Smooth muscle cell (in vitro differentiated cells): ENCODE measurements around the gene ZBTB37. TPM values are rescaled to one million over a fixed set of nuclear protein-coding genes. Genes with fewer than 3 reads are reported as not detected.
"Not testable (repeated sequence)": the region's sequence is repeated elsewhere in the genome, so short reads cannot be mapped to it uniquely, and the experiment has no call there.

Experiments
- DNase-seq: peaks from one replicate; lab custom pipeline; 2025; ENCODE audit not compliant: unreplicated experiment; lab: John Stamatoyannopoulos, UW
- H2AFZ ChIP-seq: fragments of 200-600 bp; sonication (generic); 2 replicates; pipeline ENCODE4 v1.6.0; 2016; ENCODE audit warnings: antibody characterized with exemption, low read depth, mild to moderate bottlenecking
- H3F3A ChIP-seq: fragments of 200-600 bp; sonication (generic); 2 replicates; pipeline ENCODE4 v1.6.0; 2017; ENCODE audit warnings: antibody characterized with exemption, low read depth
- H3K27ac ChIP-seq: fragments of 200-600 bp; sonication (generic); 2 replicates; pipeline ENCODE4 v1.5.1; 2016; ENCODE audit warnings: low read depth, mild to moderate bottlenecking
- H3K27me3 ChIP-seq: fragments of 200-600 bp; sonication (generic); 2 replicates; pipeline ENCODE4 v1.6.1; 2016; ENCODE audit warnings: low read depth, mild to moderate bottlenecking
- H3K36me3 ChIP-seq: fragments of 200-600 bp; sonication (generic); 2 replicates; pipeline ENCODE4 v1.5.1; 2016; ENCODE audit warnings: low read depth
- H3K4me1 ChIP-seq: fragments of 200-600 bp; sonication (generic); 2 replicates; pipeline ENCODE4 v1.5.1; 2016; ENCODE audit warnings: low read depth
- H3K4me2 ChIP-seq: fragments of 200-600 bp; sonication (generic); 2 replicates; pipeline ENCODE4 v1.6.0; 2016; ENCODE audit warnings: mild to moderate bottlenecking
- H3K4me3 ChIP-seq: fragments of 200-600 bp; sonication (generic); 2 replicates; pipeline ENCODE4 v1.5.1; 2016; ENCODE audit warnings: mild to moderate bottlenecking
- H3K79me2 ChIP-seq: fragments of 200-600 bp; sonication (generic); 2 replicates; pipeline ENCODE4 v1.6.0; 2016; ENCODE audit warnings: low read depth, mild to moderate bottlenecking
- H3K9ac ChIP-seq: fragments of 200-600 bp; sonication (generic); 2 replicates; pipeline ENCODE4 v1.6.0; 2016; ENCODE audit warnings: low read depth
- H3K9me3 ChIP-seq: fragments of 200-600 bp; sonication (generic); replicated peaks from 2 replicates; pipeline ENCODE4 v1.5.1; 2016; ENCODE audit warnings: low read depth
- H4K20me1 ChIP-seq: fragments of 200-600 bp; sonication (generic); 2 replicates; pipeline ENCODE4 v1.6.0; 2016; ENCODE audit warnings: low read depth
- CTCF ChIP-seq: fragments of 200-600 bp; sonication (generic); IDR thresholded peaks from 2 replicates; pipeline ENCODE4 v1.5.1; 2017; ENCODE audit warnings: borderline replicate concordance, mild to moderate bottlenecking, antibody characterized with exemption; ENCODE audit not compliant: insufficient read depth, poor library complexity, severe bottlenecking
- WGBS: methylation state at CpG from one replicate; pipeline ENCODE4 v1.1.7; 2016; ENCODE audit warnings: low lambda C conversion rate; 5-methylcytosine and 5-hydroxymethylcytosine counted together
- polyA plus RNA-seq: library from polyadenylated mRNA; unstranded; fragments of >200 nt; fragmentation: Nextera tagmentation; extraction: Ambion mirVana; gene quantifications from 2 replicates; pipeline ENCODE4 v1.2.1, GENCODE V29; 2016
- total RNA-seq: library from RNA; depleted of rRNA; stranded (reverse); fragments of >200 nt; gene quantifications from 2 replicates; pipeline ENCODE4 v1.2.3, GENCODE V29; 2014

The ZBTB37 gene
- total and polyA plus RNA-seq, 2 experiments from 2014 or later = 0.77 to 6.6 TPM

- no peak overlapping the region for H3K4me3 ChIP-seq
These were observed 10.7 kb upstream of the ZBTB37 start for GRCh38 chr1:173857363-173857917.

GRCh38 chr1:173859547-173859946 is 8.6 kb upstream of the ZBTB37 start:
- WGBS = 96% methylated on average over 5 of the region's 5 CpGs
- H2AFZ ChIP-seq, H3K79me2 ChIP-seq, H3K4me2 ChIP-seq, H3K9ac ChIP-seq, H3K4me1 ChIP-seq, H3K4me3 ChIP-seq, DNase-seq, H3K27me3 ChIP-seq, H3K9me3 ChIP-seq, H3K27ac ChIP-seq: not testable (repeated sequence)
- Histone ChIP-seq H3F3A (peaks cover 25% of the 10 kb centered on the region), H3K36me3 (peaks cover 19% of the 10 kb centered on the region), H4K20me1 (peaks cover 20% of the 10 kb centered on the region)

More at GRCh38 chr1:173857363-173857917, 10.7 kb upstream of the ZBTB37 start:
- Histone ChIP-seq H3K9me3 (no peaks in the 10 kb centered on the region), H4K20me1 (no peaks in the 10 kb centered on the region), H3K36me3 (peaks cover 5% of the 10 kb centered on the region), H3K79me2 (no peaks in the 10 kb centered on the region), H3F3A (peaks cover 7% of the 10 kb centered on the region), H2AFZ (no peak overlapping the region), H3K27ac (peak overlapping the region; percentile 45), H3K4me2 (no peak overlapping the region), H3K4me1 (no peaks in the 10 kb centered on the region), H3K27me3 (no peaks in the 10 kb centered on the region), H3K9ac (no peak overlapping the region)
- no peak for TF ChIP-seq CTCF
- WGBS = 94% methylated on average over 4 of the region's 4 CpGs
- DNase-seq = no peak

GRCh38 chr1:173860065-173860464 is 8.1 kb upstream of the ZBTB37 start:
- no peak overlapping the region for H3K9ac ChIP-seq
- DNase-seq = no peak
- H3K79me2 ChIP-seq = peaks cover 1% of the 10 kb centered on the region
- no peaks in the 10 kb centered on the region for H3K9me3 ChIP-seq
- 100% methylated on average over 1 of the region's 1 CpG for WGBS
- H3K4me3 ChIP-seq = no peak overlapping the region
- H3K4me1 ChIP-seq = peaks cover 6% of the 10 kb centered on the region
- no peaks in the 10 kb centered on the region for H3K27me3 ChIP-seq
- H3K27ac ChIP-seq = no peak overlapping the region
- no peak for TF ChIP-seq CTCF
- no peak overlapping the region for H3K4me2 ChIP-seq
- peaks cover 22% of the 10 kb centered on the region for H3K36me3 ChIP-seq
- H2AFZ ChIP-seq = no peak overlapping the region
- H4K20me1 ChIP-seq = peaks cover 25% of the 10 kb centered on the region
- peaks cover 30% of the 10 kb centered on the region for H3F3A ChIP-seq

- H2AFZ ChIP-seq = no peak overlapping the region
- H3K4me1 ChIP-seq = peaks cover 23% of the 10 kb centered on the region
- no peak overlapping the region for H3K4me3 ChIP-seq
- no peaks in the 10 kb centered on the region for H3K9me3 ChIP-seq
- H3K27me3 ChIP-seq = no peaks in the 10 kb centered on the region
- TF ChIP-seq CTCF = no peak
- H3K9ac ChIP-seq = no peak overlapping the region
- H3F3A ChIP-seq = peaks cover 46% of the 10 kb centered on the region
- H3K27ac ChIP-seq = peak overlapping the region; percentile 7
- WGBS = 92% methylated on average over 7 of the region's 7 CpGs
- DNase-seq = no peak
- H3K79me2 ChIP-seq = peaks cover 18% of the 10 kb centered on the region
- peaks cover 42% of the 10 kb centered on the region for H4K20me1 ChIP-seq
- H3K36me3 ChIP-seq = peaks cover 28% of the 10 kb centered on the region
- H3K4me2 ChIP-seq = no peak overlapping the region
These were observed 6.4 kb upstream of the ZBTB37 start for GRCh38 chr1:173861731-173862145.

- not testable (repeated sequence) for H3K4me2 ChIP-seq, H3K9ac ChIP-seq, H2AFZ ChIP-seq, H3K27me3 ChIP-seq, H3K4me3 ChIP-seq, DNase-seq, H3K9me3 ChIP-seq
- peaks cover 27% of the 10 kb centered on the region for H3K4me1 ChIP-seq
- 76% methylated on average over 13 of the region's 13 CpGs for WGBS
- H3F3A ChIP-seq = peaks cover 47% of the 10 kb centered on the region
- peaks cover 47% of the 10 kb centered on the region for H4K20me1 ChIP-seq
- H3K27ac ChIP-seq = peak overlapping the region; percentile 7
- H3K79me2 ChIP-seq = peaks cover 23% of the 10 kb centered on the region
- H3K36me3 ChIP-seq = peaks cover 28% of the 10 kb centered on the region
These were observed 5.9 kb upstream of the ZBTB37 start for GRCh38 chr1:173862146-173862768.
